NCI-H146 treated with DMSO at 0.1 percent for 48 hours (cell line): ENCODE results near the gene CDC42EP1.
A peak's percentile ranks its signal among the peaks of the same experiment; 100 is the strongest.
"Not testable (repeated sequence)": the region's sequence is repeated elsewhere in the genome, so short reads cannot be mapped to it uniquely, and the experiment has no call there.

Source experiments
- DNase-seq: peaks from one replicate; lab custom pipeline; 2025; ENCODE audit not compliant: unreplicated experiment; lab: John Stamatoyannopoulos, UW

The CDC42EP1 gene

DNA sequence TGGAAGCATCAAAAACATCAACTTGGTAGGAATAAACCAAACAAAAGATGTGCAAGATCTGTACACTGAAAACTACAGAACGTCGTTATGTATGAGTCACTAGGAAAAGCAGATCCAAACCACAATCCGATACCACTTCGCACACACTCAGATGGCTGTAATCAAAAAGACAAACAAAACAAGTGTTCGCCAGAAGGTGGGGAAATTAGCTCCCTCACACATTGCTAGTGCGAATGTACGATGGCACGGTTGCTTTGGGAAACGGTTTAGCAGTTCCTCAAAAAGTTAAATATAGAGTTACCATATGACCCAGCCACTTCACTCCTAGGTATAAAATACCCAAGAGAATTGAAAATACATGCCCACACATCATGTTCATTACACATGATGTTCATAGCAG lies 26.3 kb upstream of the CDC42EP1 start:
- no peak for DNase-seq

DNA sequence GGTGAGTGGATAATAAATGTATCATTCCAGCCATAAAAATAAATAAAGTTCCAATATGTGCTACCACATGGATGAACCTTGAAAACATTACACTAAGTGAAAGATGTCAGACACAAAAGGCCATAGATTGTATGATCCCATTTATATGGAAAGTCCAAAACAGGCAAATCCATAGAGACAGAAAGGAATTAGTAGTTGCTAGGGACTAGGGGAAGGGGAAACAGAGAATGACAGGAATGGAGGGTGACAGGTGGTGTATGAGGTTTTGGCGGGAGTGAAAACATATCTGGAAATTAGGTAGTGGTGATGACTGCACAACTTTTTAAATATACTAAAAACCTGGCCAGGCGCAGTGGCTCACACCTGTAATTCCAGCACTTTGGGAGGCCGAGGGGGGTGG lies 25.8 kb upstream of the CDC42EP1 start:
- DNase-seq, result no peak

DNA sequence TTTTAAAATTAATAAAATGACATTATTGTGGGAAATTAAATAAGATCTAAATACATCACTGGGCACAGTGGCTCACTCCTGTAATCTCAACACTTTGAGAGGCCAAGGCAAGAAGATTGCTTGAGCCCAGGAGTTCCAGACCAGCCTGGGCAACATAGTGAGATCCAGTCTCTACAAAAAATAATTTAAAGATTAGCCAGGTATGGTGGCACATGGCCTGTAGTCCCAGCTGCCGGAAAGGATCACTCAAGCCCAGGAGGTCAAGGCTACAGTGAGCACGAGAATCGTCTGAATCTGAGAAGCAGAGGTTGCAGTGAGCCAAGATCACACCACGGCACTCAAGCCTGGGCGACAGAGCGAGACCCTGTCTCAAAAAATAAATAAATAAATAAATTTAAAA lies 25.1 kb upstream of the CDC42EP1 start:
- no peak for DNase-seq

DNA sequence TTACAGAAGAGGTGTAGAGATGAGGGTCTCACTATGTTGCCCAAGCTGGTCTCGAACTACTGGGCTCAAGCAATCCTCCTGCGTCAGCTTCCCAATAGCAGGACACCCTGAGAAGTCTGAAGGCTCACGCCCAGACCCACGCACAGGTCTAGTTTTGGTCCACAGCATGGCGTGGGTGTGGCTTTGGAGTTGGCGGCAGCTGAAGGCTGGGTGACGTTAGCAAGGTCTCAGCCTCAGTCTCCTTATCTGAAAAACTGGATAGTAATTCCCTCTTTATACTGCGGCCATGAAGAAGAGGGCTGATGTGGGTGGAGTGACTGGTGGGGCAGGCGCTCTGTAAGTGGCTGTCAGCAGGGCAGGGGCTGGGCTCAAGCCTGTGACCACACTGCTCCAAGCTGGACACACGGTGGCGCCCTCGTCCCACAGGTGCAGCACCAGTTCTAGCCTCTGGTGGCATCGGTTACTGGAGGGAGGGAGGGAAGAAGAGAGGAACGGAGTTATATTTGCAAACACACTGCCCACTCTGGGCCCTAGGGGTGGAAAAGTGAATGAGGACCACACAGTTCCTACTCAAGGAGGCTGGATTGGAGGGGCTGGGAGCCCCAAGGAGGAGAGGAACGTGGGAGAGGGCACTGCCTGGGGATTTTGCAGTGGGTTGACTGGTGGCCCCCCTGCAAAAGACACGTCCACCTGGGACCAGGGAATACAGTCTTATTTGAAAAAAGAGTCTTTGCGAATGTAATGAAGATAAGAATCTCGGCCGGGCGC lies 21.5 kb upstream of the CDC42EP1 start:
- DNase-seq, result peak; percentile 50

DNA sequence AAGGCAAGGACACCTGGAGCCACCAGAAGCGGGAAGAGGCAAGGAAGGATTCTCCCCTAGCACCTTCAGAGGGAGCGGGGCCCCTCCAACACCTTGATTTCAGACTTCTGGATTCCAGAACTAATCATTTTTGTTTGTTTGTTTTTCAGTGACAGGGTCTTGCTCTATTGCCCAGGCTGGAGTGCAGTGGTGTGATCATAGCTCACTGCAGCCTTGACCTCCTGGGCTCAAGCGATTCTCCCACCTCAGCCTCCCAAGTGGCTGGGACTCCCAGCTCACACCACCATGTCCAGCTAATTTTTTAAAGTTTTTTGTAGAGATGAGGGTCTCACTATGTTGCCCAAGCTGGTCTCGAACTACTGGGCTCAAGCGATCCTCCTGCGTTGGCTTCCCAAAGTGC lies 20.5 kb upstream of the CDC42EP1 start:
- DNase-seq, result not testable (repeated sequence)

DNA sequence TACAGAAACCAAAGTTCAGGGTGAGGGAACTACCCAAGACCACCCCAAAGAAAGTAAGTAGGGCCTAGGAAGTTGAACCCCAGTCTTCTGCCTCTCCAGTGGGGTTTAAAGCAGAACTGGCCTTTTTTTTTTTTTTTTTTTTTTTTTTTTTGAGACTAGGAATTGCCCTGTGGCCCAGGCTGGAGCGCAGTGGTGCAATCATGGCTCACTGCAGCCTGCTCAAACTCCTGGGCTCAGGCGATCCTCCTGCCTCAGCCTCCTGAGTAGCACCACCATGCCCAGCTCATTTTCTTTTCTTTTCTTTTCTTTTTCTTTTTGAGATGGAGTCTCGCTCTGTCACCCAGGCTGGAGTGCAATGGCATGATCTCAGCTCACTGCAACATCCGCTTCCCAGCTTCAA lies 17.9 kb upstream of the CDC42EP1 start:
- DNase-seq, result not testable (repeated sequence)

DNA sequence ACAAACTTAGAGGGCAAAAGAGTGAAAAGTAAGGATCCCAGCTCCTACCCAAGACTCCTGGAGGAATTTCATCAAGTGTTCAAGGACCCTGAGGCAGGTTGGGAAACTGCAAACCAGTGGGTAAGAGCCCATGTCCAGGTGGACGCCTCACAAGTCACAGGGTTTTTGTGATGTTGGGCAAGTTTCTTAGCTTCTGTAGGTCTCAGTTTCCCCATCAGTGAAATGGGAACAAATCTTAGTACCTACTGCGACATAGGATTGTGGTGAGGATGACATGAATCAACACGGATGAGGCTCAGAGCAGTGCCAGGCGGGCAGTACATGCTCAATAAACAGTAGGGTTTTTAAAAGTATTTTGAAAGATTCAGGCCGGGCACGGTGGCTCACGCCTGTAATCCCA lies 17.3 kb upstream of the CDC42EP1 start:
- no peak for DNase-seq

DNA sequence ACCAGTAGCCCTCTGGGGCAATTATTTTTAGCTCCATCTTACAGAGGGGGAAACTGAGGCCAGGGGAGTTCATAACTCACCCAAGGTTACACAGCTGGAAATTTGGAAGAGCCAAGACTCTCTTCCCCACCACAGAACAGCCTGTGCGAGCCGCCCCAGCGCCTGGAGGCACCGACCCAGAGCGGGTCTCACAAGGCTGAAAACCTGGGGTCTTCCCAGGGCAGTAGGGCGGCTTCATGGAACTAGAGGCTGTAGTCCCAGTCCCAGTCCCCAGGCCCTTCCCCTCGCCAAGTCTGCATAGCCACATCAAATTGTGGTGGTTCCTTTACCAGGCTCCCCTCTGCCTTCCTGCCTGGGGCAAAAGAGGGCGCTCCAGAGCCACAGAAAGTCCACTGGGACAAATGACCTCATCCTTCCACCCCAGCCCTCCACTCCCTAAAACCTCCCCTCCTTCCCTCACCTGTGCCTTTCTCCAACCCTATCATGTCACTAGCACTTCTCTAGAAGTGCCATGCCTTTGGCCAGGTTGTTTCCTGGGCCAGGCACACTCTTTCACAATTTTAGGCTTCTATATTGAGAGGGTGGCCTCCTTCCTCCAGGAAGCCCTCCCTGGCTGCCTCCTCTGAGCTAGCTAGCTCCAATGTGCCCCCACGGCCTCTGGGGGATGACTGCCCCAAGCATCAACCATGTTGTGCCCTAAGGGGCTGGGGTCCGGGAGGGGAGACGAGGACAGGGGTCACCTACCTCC lies 15.2 kb upstream of the CDC42EP1 start:
- no peak for DNase-seq

DNA sequence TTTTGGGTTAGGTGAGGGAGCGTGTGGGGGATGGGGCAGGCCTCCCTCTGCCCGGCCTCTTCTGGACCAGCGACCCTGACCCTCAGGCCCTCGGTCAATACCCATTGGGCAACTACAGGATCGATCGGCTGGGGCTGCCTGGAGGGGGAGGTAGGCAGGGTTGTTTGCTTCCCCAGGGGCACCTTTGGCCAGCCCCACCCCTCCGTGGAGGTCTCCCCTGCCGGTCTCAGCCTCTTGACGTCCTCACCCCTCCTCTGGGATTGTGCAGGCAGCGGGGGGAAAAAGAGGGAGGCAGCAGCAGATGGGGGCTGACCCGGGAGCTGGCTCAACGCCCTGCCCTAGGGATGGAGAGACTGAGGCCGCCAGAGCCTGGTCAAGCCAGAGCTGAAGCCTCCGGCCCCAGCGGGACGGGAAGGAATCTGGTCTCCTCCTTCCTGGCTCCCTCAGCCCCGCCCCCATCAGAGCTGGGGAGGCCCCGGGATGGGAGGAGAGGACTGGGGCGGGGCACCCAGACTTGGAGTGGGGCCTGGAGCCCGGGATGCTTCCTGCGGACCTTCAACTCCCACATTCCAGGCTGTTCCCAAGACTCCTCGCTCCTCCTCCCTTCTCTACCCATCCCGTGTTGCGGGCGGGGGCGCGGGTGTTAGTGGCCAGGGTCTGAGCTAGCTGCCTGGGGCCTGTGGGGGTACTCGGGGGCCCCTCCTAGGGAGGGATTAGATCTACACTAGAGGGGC lies 14.4 kb upstream of the CDC42EP1 start:
- DNase-seq, result no peak

DNA sequence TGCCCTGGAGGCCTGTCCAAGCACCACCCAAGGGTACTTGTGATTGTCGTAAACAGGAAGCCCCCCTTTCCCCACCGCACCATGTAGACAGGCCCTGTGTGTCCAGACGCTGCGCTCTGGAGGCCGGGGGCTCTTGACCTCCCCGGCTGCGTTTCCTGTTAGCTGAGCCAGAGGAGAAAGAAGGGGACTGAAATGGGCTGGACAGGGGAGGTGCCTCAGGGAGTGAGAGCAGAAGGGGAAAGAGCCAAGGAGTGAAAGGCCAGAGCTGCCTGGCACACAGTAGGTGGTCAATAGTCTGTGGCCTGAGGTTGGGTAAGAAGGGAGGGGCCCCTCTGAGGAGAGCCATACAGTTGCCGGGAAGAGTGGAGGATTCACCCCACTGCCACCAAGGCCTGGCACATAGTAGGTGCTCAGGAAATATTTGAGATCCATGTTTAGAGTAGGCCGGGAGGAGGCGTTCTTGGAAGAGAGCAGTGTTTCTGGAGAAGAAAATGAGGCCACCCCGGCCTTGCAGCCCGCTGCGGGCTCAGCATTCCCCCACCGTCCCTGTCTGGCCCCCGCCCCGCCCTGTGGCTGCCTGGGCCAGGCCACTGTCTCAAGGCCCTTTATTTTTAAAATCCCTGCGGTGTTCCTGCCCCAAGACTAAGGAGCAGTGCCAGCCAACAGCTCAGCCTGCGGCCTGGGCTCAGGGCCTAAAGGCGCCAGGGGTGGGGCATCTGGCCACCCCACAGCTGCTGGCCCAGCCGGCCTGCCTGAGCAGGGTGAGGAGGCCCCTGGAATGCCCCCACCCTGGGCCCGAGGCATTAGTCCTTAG lies 13.6 kb upstream of the CDC42EP1 start:
- no peak for DNase-seq

DNA sequence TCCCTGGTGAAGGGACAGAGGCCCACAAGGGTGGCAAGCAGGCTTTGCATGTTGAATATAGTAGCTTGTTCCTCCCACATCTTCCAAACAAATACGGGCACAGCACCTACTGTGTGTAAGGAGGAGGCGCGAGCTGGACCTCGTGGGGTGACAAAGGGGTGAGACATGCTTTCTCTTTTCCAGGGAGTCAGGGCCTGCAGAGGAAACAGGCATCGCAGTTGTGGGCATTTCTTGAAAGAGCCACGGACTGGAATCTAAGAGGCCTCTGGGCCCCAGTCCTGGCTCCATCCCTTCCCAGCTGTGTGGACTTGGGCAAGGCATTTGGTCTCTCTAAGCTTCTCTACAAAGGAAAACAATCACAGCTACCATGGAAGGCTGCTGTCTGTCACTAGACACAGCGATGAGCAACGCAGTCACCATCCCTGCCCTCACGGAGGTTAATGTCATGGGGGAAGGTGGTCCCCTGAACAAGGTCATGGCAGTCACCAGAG lies 13.0 kb upstream of the CDC42EP1 start:
- no peak for DNase-seq

DNA sequence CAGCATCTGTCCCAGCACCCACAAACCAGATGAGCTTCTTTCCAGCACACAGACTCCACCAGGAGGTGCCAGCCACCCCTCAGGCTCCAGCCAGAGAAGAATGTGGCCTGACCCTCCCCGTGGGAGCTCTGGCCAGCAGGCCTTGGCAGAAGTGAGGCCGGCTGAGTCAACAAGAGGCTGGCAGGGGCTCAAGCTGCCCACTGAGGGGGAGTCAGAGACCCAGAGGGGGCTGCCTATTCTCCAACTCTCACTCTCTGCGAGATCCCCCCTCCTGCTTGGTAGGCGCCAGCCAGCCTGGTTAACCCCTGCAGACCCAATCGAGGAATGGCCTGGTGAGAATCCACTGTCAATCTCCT lies 10.6 kb upstream of the CDC42EP1 start:
- DNase-seq, result no peak

DNA sequence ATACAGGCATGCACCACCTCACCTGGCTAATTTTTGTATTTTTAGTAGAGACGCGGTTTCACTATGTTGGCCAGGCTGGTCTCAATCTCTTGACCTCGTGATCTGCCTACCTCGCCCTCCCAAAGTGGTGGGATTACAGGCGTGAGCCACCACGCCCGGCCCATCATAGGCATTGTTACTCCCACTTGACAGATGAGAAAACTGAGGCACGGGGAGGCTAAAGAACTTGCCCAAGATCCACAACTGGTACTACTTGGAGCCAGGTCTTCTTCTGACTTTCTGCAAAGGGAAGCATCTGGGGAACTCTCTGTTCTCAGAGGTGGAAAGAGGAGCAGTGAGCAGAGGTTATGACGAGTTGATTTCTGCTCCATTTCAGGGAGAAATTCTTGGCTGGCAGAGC lies 9.4 kb upstream of the CDC42EP1 start:
- not testable (repeated sequence) for DNase-seq

DNA sequence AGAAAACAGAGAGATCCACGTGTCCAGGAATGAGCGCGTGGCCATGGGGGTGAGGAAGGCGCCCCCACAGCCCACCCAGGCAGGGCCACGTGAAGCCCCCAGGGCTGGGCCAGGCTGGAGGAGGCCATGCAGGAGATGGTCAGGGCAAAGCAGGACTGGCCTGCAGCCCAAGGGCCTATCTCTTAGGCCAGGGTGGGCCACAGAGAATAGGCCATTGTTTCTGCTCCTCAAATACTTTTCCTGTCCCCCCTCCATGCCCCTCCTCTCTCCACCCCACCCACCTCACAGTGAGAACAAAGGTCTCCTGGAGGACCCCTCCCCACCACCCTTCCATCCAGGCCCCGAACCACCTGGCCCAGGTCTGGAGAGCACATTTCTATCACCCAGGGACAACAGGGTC lies 8.3 kb upstream of the CDC42EP1 start:
- DNase-seq, result no peak

DNA sequence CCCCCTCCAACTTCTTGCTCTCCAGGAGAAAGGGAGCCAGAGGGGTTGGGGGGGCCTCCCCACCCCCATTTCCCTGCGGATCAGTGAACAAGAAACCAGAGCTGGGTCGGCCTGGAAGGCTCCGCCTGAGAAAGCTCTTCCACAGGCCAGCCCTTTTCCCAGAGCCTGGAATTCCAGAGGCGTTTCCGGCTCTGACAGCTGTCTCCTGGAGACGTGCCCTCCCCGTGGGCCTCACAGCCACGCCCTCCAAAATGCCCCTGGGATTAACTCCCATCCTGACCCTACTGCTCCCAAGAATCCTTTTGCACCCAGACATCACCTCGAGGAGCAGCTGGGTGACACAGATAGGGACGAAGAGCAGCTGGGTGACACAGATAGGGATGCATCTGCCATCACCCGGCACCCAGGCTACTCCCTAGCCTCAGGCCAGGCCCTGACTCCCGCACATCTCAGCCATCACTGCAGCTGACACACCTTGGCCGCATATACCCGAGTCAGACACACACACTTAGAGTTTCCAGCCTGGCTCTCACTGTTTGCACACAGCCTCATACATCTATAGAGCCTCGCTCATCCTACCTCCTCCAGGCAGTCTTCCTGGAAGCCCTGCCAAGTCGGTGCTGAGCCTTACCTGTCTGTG lies 7.6 kb upstream of the CDC42EP1 start:
- DNase-seq, result no peak

DNA sequence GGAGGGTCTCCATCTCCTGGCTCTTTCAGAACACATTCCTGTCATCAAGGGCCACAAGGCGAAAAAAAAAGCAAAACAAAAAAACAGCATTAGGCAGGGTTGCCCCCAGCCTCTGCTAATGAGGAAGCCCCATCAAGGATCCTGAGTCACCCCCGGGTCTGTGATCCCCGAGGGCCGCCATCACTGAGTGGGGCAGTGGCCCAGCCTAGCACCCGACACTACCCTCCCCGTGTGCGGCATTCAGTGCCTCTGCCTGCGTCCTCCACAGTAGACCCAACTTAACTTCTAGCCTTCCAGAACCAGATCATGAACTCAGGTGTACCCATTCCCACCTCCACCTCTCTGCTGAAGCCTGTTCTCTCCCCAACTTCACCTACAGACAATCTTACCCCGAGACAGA lies 6.6 kb upstream of the CDC42EP1 start:
- DNase-seq, result no peak

DNA sequence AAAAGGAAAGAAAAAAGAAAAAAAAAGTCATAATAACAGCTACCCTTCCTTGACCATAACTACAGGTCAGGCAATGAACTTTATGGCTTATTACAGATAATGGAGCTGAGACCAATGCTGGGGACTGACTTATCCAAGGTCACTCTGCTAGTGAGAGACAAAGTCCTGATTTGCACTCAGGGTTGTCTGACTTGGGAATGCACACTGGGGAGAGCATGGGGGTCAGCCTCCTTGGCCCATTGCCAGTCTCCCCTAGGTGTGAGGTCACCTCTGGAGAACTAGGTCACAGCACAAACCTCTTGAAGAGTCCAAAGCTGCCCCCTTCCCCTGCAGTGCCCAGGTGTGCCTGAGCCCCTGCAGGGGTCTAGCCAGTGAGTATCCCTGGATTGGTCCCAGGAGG lies 5.3 kb upstream of the CDC42EP1 start:
- DNase-seq, result no peak

DNA sequence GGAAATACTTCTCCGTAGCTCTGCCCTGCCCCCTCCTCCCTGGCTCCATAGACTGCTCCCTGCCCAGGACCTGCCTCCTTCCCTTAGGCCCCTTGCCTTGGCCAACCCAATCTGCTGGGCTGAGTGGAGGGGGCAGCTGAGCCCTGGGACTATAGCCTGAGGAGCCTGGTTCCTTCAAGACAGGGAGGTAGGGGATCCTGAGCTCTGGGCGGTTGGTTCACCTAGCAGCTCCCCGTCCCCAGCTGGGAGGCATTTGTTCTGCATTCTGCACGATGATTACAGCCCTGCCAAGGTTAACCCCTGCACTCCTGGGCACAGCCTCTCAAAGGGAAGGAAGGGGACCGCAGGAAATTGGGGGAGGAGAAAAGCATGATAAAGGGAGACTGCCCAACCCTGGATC lies 3.6 kb upstream of the CDC42EP1 start:
- no peak for DNase-seq

DNA sequence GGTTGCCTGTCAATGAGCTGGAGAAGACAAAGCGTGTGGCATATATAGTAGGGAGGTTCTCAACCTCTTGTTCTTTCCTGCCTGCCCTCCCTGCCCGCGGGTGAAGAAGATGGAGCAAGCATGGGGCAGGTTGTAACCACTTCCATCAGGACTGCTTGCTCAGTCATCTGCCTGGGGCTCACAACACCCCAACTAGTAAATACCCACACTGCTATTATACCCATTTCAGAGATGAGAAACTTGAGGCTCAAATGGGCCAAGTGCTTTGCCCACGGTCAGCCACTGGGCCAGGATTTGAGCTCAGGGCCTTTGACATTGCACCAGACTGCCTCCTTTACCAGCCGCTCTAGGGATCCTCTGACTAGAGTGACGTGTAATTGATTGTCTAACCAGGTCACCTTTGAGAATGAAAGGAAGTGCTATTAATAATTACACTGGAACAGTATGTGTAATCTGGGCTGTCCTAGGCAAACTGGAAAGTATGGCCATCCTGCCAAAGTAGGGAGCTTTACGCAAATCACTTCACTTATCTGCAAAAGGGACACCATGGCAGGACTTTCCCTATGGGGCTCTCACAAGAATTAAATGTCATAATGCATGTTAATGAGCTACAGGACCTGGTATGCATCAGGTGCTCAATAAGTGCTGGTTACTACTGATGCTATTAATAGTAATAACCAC lies 2.8 kb upstream of the CDC42EP1 start:
- no peak for DNase-seq

DNA sequence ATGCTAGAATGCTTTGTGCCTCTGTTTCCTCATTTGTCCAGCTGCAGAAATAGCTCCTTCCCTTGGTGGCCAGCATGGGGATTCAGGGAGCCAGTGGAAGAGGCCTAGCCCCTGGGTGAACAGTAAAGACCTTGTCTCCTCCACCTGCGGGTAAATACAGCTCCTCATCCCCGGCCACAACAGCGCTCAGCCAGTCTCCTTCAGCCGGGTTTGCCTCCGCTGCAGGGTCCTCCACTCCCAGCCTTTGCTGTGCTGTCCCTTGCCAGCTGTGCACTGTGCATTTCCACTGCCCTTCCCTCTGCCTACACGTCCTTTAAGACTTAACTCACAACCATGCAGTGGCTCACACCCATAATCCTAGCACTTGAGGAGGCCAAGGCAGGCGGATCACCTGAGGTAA lies 1.5 kb upstream of the CDC42EP1 start:
- no peak for DNase-seq
